Liver (tissue), 9 donors: ENCODE measurements around the gene RPUSD1. TPM values are rescaled to one million over a fixed set of nuclear protein-coding genes. Genes with fewer than 3 reads are reported as not detected.

Experiments
- DNase-seq: peaks from one replicate; pipeline ENCODE4 v3.0.0-alpha.2; 2017; ENCODE audit warnings: low spot score
- H3K27ac ChIP-seq, 2 donors: one replicate each; pipeline ENCODE4 v1.7.0; 2013; ENCODE audit warnings: inconsistent platforms in 2 of 2, low read length in 2 of 2, control low read depth in 1 of 2, low read depth in 1 of 2, mild to moderate bottlenecking in 1 of 2
- H3K27me3 ChIP-seq, 4 donors: one replicate each; pipeline versions ENCODE4 v1.6.1 to v1.7.0; 2013; ENCODE audit warnings: low read length in 3 of 4, inconsistent platforms in 1 of 4, mild to moderate bottlenecking in 1 of 4, moderate library complexity in 1 of 4; ENCODE audit not compliant: control insufficient read depth in 4 of 4, insufficient read depth in 4 of 4
- H3K36me3 ChIP-seq, 4 donors: one replicate each; pipeline versions ENCODE4 v1.6.1 to v1.7.0; 2013; ENCODE audit warnings: low read length in 3 of 4, mild to moderate bottlenecking in 3 of 4, low read depth in 1 of 4, moderate library complexity in 1 of 4; ENCODE audit not compliant: control insufficient read depth in 4 of 4, insufficient read depth in 3 of 4
- H3K4me1 ChIP-seq, 4 donors: one replicate each; pipeline versions ENCODE4 v1.6.1 to v1.7.0; 2013; ENCODE audit warnings: low read length in 3 of 4, mild to moderate bottlenecking in 3 of 4, moderate library complexity in 1 of 4; ENCODE audit not compliant: control insufficient read depth in 4 of 4, insufficient read depth in 4 of 4
- H3K4me3 ChIP-seq, 3 donors: one replicate each; pipeline versions ENCODE4 v1.6.1 to v1.7.0; 2013; ENCODE audit warnings: low read length in 3 of 3, control low read depth in 1 of 3, low read depth in 1 of 3, mild to moderate bottlenecking in 1 of 3
- H3K9ac ChIP-seq, 2 donors: one replicate each; pipeline ENCODE4 v1.7.0; 2013; ENCODE audit warnings: low read length in 2 of 2, mild to moderate bottlenecking in 2 of 2, moderate library complexity in 2 of 2, control low read depth in 1 of 2, low read depth in 1 of 2
- H3K9me3 ChIP-seq, 4 donors: one replicate each; pipeline versions ENCODE4 v1.6.1 to v1.7.0; 2013; ENCODE audit warnings: low read length in 3 of 4; ENCODE audit not compliant: control insufficient read depth in 4 of 4
- EGR1 ChIP-seq, 2 donors: IDR thresholded peaks; 2 replicates each; pipeline ENCODE4 v1.6.1; 2016 to 2018; ENCODE audit warnings: antibody characterized with exemption in 2 of 2, low read depth in 2 of 2
- FOXA1 ChIP-seq: IDR thresholded peaks from 2 replicates; pipeline ENCODE4 v1.6.1; 2016; ENCODE audit warnings: antibody characterized with exemption
- FOXA2 ChIP-seq: IDR thresholded peaks from 2 replicates; pipeline ENCODE4 v1.6.1; 2016; ENCODE audit warnings: antibody characterized with exemption
- GABPA ChIP-seq, 2 donors: IDR thresholded peaks in 1 of 2; conservative IDR thresholded peaks in 1 of 2; 2 replicates each; pipeline ENCODE4 v1.6.1; 2016; ENCODE audit warnings: antibody characterized with exemption in 2 of 2, mild to moderate bottlenecking in 1 of 2, moderate library complexity in 1 of 2
- HNF4A ChIP-seq, 2 donors: conservative IDR thresholded peaks; 2 replicates each; pipeline ENCODE4 v1.6.1; 2016; ENCODE audit warnings: antibody characterized with exemption in 2 of 2, mild to moderate bottlenecking in 2 of 2
- HNF4G ChIP-seq: IDR thresholded peaks from 2 replicates; pipeline ENCODE4 v1.6.1; 2016; ENCODE audit warnings: antibody characterized with exemption
- JUND ChIP-seq, 2 donors: IDR thresholded peaks; 2 replicates each; pipeline ENCODE4 v1.6.1; 2016; ENCODE audit warnings: antibody characterized with exemption in 2 of 2
- NR2F2 ChIP-seq: IDR thresholded peaks from 2 replicates; pipeline ENCODE4 v1.6.1; 2016; ENCODE audit warnings: antibody characterized with exemption
- RAD21 ChIP-seq, 2 donors: IDR thresholded peaks; 2 replicates each; pipeline ENCODE4 v1.6.1; 2016; ENCODE audit warnings: antibody characterized with exemption in 2 of 2, mild to moderate bottlenecking in 2 of 2
- RXRA ChIP-seq, 2 donors: IDR thresholded peaks; 2 replicates each; pipeline ENCODE4 v1.6.1; 2017 to 2018; ENCODE audit warnings: antibody characterized with exemption in 2 of 2, mild to moderate bottlenecking in 1 of 2
- SP1 ChIP-seq: IDR thresholded peaks from 2 replicates; pipeline ENCODE4 v1.6.1; 2018; ENCODE audit warnings: antibody characterized with exemption, mild to moderate bottlenecking
- TAF1 ChIP-seq: conservative IDR thresholded peaks from 2 replicates; pipeline ENCODE4 v1.6.1; 2016; ENCODE audit warnings: antibody characterized with exemption, mild to moderate bottlenecking
- YY1 ChIP-seq: IDR thresholded peaks from 2 replicates; pipeline ENCODE4 v1.6.1; 2016; ENCODE audit warnings: antibody characterized with exemption, mild to moderate bottlenecking
- WGBS: extraction: QIAGEN DNeasy Blood & Tissue Kit; methylation state at CpG from one replicate; pipeline ENCODE4 v1.1.7; 2013; 5-methylcytosine and 5-hydroxymethylcytosine counted together
- polyA plus RNA-seq, 2 donors: library from polyadenylated mRNA; stranded (reverse) in 1 of 2; unstranded in 1 of 2; fragments of 200-250 nt in 1 of 2; fragments of >200 nt in 1 of 2; fragmentation: Nextera tagmentation in 1 of 2; extraction: Ambion mirVana in 1 of 2; gene quantifications; one replicate each; pipeline versions ENCODE4 v1.2.1 to v1.2.3, GENCODE V29; 2013 to 2015
- total RNA-seq, 2 donors: library from RNA; depleted of rRNA; stranded (reverse); fragments of >200 nt; gene quantifications; one replicate each; pipeline ENCODE4 v1.2.3, GENCODE V29; 2014
- TF ChIP-seq, protein P1 (sequence below): IDR thresholded peaks from 2 replicates; pipeline ENCODE4 v1.6.1; 2016; ENCODE audit warnings: antibody characterized with exemption
- TF ChIP-seq, protein P2 (sequence below): IDR thresholded peaks from 2 replicates; pipeline ENCODE4 v1.6.1; 2016; ENCODE audit warnings: antibody characterized with exemption
- TF ChIP-seq, protein P3 (sequence below): fragments of 150-350 bp; IDR thresholded peaks from 2 replicates; pipeline ENCODE4 v1.5.1; 2017; ENCODE audit warnings: improper control_type of control experiment, low read depth, low read length; ENCODE audit not compliant: missing input control
- TF ChIP-seq, protein P4 (sequence below): IDR thresholded peaks from 2 replicates; pipeline ENCODE4 v1.6.1; 2016; ENCODE audit warnings: antibody characterized with exemption
- TF ChIP-seq, protein P5 (sequence below): IDR thresholded peaks from 2 replicates; pipeline ENCODE4 v1.6.1; 2016; ENCODE audit warnings: antibody characterized with exemption, mild to moderate bottlenecking
- donor health status: healthy.
- donor health status: healthy.
- donor health status: healthy.
- donor health status: healthy.
- donor health status: healthy.

The RPUSD1 gene
- total and polyA plus RNA-seq, 4 donors = 4.5 to 10.7 (median 8.9) TPM

DNA sequence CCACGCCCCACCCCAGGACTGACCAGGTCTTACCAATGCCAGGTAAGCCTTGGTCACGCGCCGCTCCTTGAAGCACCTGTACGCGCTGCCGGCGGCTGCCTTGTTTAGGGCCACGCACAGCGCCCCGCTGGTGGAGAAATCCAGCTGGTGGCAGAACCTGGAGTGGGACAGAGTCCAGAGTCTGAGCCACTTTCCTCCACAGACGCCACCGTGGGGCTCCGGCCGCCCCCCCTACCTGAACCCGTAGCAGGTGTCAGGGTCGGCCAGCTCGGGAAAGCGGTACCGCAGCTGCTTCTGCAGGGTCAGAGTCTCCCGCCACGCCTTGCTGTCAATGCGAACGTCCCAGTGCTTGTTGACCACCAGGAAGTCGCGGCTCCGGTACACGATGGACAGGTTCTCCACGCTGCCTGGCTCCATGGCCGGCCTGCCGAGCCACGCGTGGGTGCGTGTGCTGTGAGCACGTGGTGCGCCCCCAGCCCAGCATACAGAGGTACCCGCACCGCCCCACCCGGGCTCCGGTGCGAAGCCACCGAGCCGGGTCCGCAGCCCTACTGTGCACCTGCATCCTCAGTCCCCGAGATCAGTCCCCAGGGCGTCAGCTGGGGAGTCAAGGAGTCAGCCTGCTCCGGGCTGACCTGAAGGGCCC, 737 bp downstream of the RPUSD1 start:
- TF ChIP-seq, protein P1, sequence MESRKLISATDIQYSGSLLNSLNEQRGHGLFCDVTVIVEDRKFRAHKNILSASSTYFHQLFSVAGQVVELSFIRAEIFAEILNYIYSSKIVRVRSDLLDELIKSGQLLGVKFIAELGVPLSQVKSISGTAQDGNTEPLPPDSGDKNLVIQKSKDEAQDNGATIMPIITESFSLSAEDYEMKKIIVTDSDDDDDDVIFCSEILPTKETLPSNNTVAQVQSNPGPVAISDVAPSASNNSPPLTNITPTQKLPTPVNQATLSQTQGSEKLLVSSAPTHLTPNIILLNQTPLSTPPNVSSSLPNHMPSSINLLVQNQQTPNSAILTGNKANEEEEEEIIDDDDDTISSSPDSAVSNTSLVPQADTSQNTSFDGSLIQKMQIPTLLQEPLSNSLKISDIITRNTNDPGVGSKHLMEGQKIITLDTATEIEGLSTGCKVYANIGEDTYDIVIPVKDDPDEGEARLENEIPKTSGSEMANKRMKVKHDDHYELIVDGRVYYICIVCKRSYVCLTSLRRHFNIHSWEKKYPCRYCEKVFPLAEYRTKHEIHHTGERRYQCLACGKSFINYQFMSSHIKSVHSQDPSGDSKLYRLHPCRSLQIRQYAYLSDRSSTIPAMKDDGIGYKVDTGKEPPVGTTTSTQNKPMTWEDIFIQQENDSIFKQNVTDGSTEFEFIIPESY = no peak
- TF ChIP-seq, protein P2, sequence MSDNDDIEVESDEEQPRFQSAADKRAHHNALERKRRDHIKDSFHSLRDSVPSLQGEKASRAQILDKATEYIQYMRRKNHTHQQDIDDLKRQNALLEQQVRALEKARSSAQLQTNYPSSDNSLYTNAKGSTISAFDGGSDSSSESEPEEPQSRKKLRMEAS = no peak
- TF ChIP-seq SP1 (no peak), FOXA1 (no peak), TAF1 (no peak), HNF4G (no peak), GABPA (IDR thresholded peaks at IDR 0.05 in 1 of 2, conservative IDR thresholded peaks at IDR 0.05 in 1 of 2) (no peak), FOXA2 (no peak), YY1 (no peak), RXRA (IDR thresholded peaks at IDR 0.05) (no peak), EGR1 (IDR thresholded peaks at IDR 0.05; ENCODE audit: low read depth in 2 of 2) (no peak), JUND (IDR thresholded peaks at IDR 0.05) (no peak), HNF4A (conservative IDR thresholded peaks at IDR 0.05) (no peak), RAD21 (IDR thresholded peaks at IDR 0.05) (no peak), NR2F2 (no peak)
- TF ChIP-seq, protein P3, sequence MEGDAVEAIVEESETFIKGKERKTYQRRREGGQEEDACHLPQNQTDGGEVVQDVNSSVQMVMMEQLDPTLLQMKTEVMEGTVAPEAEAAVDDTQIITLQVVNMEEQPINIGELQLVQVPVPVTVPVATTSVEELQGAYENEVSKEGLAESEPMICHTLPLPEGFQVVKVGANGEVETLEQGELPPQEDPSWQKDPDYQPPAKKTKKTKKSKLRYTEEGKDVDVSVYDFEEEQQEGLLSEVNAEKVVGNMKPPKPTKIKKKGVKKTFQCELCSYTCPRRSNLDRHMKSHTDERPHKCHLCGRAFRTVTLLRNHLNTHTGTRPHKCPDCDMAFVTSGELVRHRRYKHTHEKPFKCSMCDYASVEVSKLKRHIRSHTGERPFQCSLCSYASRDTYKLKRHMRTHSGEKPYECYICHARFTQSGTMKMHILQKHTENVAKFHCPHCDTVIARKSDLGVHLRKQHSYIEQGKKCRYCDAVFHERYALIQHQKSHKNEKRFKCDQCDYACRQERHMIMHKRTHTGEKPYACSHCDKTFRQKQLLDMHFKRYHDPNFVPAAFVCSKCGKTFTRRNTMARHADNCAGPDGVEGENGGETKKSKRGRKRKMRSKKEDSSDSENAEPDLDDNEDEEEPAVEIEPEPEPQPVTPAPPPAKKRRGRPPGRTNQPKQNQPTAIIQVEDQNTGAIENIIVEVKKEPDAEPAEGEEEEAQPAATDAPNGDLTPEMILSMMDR = no peak
- TF ChIP-seq, protein P4, sequence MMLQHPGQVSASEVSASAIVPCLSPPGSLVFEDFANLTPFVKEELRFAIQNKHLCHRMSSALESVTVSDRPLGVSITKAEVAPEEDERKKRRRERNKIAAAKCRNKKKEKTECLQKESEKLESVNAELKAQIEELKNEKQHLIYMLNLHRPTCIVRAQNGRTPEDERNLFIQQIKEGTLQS = no peak
- TF ChIP-seq, protein P5, sequence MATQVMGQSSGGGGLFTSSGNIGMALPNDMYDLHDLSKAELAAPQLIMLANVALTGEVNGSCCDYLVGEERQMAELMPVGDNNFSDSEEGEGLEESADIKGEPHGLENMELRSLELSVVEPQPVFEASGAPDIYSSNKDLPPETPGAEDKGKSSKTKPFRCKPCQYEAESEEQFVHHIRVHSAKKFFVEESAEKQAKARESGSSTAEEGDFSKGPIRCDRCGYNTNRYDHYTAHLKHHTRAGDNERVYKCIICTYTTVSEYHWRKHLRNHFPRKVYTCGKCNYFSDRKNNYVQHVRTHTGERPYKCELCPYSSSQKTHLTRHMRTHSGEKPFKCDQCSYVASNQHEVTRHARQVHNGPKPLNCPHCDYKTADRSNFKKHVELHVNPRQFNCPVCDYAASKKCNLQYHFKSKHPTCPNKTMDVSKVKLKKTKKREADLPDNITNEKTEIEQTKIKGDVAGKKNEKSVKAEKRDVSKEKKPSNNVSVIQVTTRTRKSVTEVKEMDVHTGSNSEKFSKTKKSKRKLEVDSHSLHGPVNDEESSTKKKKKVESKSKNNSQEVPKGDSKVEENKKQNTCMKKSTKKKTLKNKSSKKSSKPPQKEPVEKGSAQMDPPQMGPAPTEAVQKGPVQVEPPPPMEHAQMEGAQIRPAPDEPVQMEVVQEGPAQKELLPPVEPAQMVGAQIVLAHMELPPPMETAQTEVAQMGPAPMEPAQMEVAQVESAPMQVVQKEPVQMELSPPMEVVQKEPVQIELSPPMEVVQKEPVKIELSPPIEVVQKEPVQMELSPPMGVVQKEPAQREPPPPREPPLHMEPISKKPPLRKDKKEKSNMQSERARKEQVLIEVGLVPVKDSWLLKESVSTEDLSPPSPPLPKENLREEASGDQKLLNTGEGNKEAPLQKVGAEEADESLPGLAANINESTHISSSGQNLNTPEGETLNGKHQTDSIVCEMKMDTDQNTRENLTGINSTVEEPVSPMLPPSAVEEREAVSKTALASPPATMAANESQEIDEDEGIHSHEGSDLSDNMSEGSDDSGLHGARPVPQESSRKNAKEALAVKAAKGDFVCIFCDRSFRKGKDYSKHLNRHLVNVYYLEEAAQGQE = no peak
- Histone ChIP-seq H3K9me3 (no peaks in the 10 kb centered on the region), H3K36me3 (peaks cover 0 to 3% (median 0%) of the 10 kb centered on the region in 4 donors), H3K4me3 (peak overlapping the region; percentile 81 to 97 (median 92)), H3K27ac (no peak overlapping the region), H3K27me3 (no peaks in the 10 kb centered on the region), H3K9ac (peak overlapping the region; percentile 59 to 71), H3K4me1 (peaks cover 6 to 21% (median 18%) of the 10 kb centered on the region in 4 donors)
- DNase-seq = no peak
- WGBS = 31% methylated on average over 47 of the region's 47 CpGs
